Measurements from ENCODE around the gene KCNMA1. TPM values are rescaled to one million over a fixed set of nuclear protein-coding genes. Genes with fewer than 3 reads are reported as not detected.

KCNMA1 gene
- total and polyA plus RNA-seq, 10 of the 15 experiments (the other 5 are each of a cell fraction or from before 2014, with no cell fraction given), result 8.5 to 77.0 (median 21.3) TPM

- TF ChIP-seq, protein P1, sequence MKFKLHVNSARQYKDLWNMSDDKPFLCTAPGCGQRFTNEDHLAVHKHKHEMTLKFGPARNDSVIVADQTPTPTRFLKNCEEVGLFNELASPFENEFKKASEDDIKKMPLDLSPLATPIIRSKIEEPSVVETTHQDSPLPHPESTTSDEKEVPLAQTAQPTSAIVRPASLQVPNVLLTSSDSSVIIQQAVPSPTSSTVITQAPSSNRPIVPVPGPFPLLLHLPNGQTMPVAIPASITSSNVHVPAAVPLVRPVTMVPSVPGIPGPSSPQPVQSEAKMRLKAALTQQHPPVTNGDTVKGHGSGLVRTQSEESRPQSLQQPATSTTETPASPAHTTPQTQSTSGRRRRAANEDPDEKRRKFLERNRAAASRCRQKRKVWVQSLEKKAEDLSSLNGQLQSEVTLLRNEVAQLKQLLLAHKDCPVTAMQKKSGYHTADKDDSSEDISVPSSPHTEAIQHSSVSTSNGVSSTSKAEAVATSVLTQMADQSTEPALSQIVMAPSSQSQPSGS (IDR thresholded peaks at IDR 0.05; ENCODE audit: low read length), result no peak
- TF ChIP-seq, protein P2, sequence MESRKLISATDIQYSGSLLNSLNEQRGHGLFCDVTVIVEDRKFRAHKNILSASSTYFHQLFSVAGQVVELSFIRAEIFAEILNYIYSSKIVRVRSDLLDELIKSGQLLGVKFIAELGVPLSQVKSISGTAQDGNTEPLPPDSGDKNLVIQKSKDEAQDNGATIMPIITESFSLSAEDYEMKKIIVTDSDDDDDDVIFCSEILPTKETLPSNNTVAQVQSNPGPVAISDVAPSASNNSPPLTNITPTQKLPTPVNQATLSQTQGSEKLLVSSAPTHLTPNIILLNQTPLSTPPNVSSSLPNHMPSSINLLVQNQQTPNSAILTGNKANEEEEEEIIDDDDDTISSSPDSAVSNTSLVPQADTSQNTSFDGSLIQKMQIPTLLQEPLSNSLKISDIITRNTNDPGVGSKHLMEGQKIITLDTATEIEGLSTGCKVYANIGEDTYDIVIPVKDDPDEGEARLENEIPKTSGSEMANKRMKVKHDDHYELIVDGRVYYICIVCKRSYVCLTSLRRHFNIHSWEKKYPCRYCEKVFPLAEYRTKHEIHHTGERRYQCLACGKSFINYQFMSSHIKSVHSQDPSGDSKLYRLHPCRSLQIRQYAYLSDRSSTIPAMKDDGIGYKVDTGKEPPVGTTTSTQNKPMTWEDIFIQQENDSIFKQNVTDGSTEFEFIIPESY (IDR thresholded peaks at IDR 0.05), result no peak
- TF ChIP-seq RB1 (IDR thresholded peaks at IDR 0.05; ENCODE audit: borderline replicate concordance), result peak; percentile 22; the same call in 1 of the 2 replicates
- no peak for TF ChIP-seq CBX5 (IDR thresholded peaks at IDR 0.05; ENCODE audit: low read depth)
Observed at GRCh38 chr10:77641788-77642397, 4.3 kb upstream of the KCNMA1 start (continued).

DNA sequence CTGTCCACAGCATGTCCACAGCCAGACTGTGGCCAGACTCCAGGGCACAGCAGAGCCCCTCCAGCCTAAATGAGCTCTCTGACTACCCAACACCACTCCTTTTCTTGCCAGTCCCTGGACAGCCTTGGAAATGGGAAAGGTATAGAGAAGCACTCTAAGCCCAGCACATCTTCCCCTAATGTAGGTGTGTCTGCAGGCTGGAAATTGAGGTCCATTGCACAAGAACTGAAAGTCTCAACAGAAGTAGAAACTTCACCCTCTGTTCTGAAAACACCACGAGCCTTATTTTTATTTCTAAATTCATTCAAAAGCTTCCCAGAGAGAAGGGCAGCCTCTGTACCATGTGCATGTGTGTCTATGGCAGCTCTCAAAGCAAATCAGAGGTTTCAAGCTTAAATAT is 3.7 kb upstream of the KCNMA1 start:
- no TSS peak for BruUV-seq (replicated peaks)
- ATAC-seq (no peak), DNase-seq (ENCODE audit: low read depth, low spot score) (no peak), FAIRE-seq (no peak)
- intact Hi-C loops (cut with micrococcal nuclease; ENCODE audit: unreplicated experiment), result loop anchor here (1.0 to 5.0 kb wide), 3 partner anchors 149 to 390 kb away; no protein-coding TSS in a partner anchor
- H3K4me2 ChIP-seq (ENCODE audit: control insufficient read depth, insufficient read depth), result 0 out of 2 replicates have a peak overlapping the region, but pooled peaks have one; percentile 2
- no peaks in the 10 kb centered on the region for H3K79me2 ChIP-seq (ENCODE audit: control insufficient read depth, insufficient read depth, low read length)
- no peaks in the 10 kb centered on the region for H4K20me1 ChIP-seq (ENCODE audit: control insufficient read depth, insufficient read depth)
- no peak overlapping the region for H2AFZ ChIP-seq (ENCODE audit: control insufficient read depth, low read depth, low read length)
- SMC1A ChIA-PET (ENCODE audit: uncharacterized antibody, unreplicated experiment), result interaction anchor here (0.6 to 13.9 kb wide), 59 partner anchors 8 to 475 kb away, joined by 3 to 291 read pairs (median 5); no protein-coding TSS in a partner anchor
- in situ Hi-C loops (cut with MboI), result loop anchor here (5.0 kb wide), 3 partner anchors 249 to 474 kb away; no protein-coding TSS in a partner anchor
- no peaks in the 10 kb centered on the region; the same call in 2 of the 3 replicates for H3K9me3 ChIP-seq (replicated peaks; ENCODE audit: control insufficient read depth, insufficient read depth, low read length)
- H3K27me3 ChIP-seq (replicated peaks in 1 of 2; ENCODE audit: control insufficient read depth in 2 of 2, insufficient read depth in 2 of 2, low read length in 1 of 2), result no peaks in the 10 kb centered on the region; a peak in 1 of 4 replicates
- no peaks in the 10 kb centered on the region for H3K36me3 ChIP-seq (ENCODE audit: control insufficient read depth in 2 of 2, insufficient read depth in 2 of 2, low read length in 1 of 2)
- CTCF ChIA-PET, result interaction anchor here (0.6 to 21.5 kb wide), 62 partner anchors 8 to 473 kb away, joined by 3 to 532 read pairs (median 4); no protein-coding TSS in a partner anchor
- no peak overlapping the region for H3K9ac ChIP-seq (ENCODE audit: control insufficient read depth, insufficient read depth, low read length)
- RAD21 ChIA-PET (ENCODE audit: unreplicated experiment), result interaction anchor here (0.7 to 16.4 kb wide), 35 partner anchors 31 to 477 kb away, joined by 3 to 290 read pairs (median 6); no protein-coding TSS in a partner anchor
- no peak overlapping the region for H3K27ac ChIP-seq (ENCODE audit: control insufficient read depth, insufficient read depth)
- POLR2A ChIA-PET, result interaction anchor here (0.6 to 3.2 kb wide), 5 partner anchors 11 to 479 kb away, joined by 3 to 13 read pairs (median 3); no protein-coding TSS in a partner anchor
- H3K4me3 ChIP-seq, result no peak overlapping the region
- no peaks in the 10 kb centered on the region for H3K4me1 ChIP-seq (ENCODE audit: control insufficient read depth, insufficient read depth, low read length)
- WGBS (ENCODE audit: insufficient coverage, insufficient replicate concordance, low lambda C conversion rate, missing lambda C conversion rate), result 0% methylated on average over 1 of the region's 1 CpG
- TF ChIP-seq TCF7 (IDR thresholded peaks at IDR 0.05; ENCODE audit: borderline replicate concordance) (no peak), ETV6 (conservative IDR thresholded peaks at IDR 0.05 in 1 of 2, IDR thresholded peaks at IDR 0.05 in 1 of 2; ENCODE audit: borderline replicate concordance in 1 of 2, low read depth in 1 of 2) (no peak), SIN3A (IDR thresholded peaks at IDR 0.05; ENCODE audit: low read depth, low read length) (no peak), NR2C1 (IDR thresholded peaks at IDR 0.05) (no peak), JUND (IDR thresholded peaks at IDR 0.05; ENCODE audit: low read depth, low read length) (no peak), ZNF274 (IDR thresholded peaks at IDR 0.05; ENCODE audit: insufficient read depth, insufficient read length) (no peak), GATAD2B (conservative IDR thresholded peaks at IDR 0.05; ENCODE audit: low read depth) (no peak), IRF5 (IDR thresholded peaks at IDR 0.05; ENCODE audit: borderline replicate concordance) (no peak)
- TF ChIP-seq, protein P3, sequence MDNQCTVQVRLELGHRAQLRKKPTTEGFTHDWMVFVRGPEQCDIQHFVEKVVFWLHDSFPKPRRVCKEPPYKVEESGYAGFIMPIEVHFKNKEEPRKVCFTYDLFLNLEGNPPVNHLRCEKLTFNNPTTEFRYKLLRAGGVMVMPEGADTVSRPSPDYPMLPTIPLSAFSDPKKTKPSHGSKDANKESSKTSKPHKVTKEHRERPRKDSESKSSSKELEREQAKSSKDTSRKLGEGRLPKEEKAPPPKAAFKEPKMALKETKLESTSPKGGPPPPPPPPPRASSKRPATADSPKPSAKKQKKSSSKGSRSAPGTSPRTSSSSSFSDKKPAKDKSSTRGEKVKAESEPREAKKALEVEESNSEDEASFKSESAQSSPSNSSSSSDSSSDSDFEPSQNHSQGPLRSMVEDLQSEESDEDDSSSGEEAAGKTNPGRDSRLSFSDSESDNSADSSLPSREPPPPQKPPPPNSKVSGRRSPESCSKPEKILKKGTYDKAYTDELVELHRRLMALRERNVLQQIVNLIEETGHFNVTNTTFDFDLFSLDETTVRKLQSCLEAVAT (IDR thresholded peaks at IDR 0.05), result no peak
